ENCODE data around the gene COX4I1.
"Not testable (repeated sequence)": the region's sequence is repeated elsewhere in the genome, so short reads cannot be mapped to it uniquely, and the experiment has no call there.

Gene COX4I1

DNA sequence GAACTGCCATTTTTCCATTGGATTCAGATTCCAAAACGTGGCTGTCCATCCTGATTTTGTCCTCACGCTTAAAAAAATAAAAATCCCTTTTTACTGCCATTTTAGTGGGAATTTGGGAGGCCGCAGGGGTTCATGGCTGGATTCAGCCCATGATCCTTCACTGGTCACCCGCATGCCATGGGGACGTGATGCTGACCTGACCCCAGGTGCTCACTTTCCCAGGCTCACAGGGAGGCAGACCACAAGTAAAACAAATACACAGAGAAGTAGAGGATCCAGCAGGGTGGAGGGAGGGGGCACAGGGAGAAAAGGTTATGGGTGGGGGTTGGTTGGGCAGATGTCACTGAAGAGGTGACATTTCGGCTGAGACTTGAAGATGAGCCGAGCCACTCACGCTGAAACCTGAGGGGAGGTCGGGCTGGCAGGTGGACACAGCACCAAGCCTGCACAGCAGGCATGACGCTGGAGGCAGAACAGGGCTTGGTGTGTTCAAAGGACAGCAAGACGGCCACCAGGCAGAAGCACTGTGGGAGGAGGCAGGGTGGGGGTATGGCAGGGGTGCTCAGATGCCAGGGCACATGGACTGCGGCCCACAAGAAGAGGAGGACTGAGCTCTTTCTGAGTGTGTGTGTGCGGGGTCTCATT is 10.7 kb downstream of the COX4I1 start:
- in situ Hi-C loops (cut with HindIII; ENCODE audit: low pct_unique_long_range_greater_than_20kb, low sequenced_read_pairs), result no loop called here
- no peak for DNase-seq (ENCODE audit: low read depth in 1 of 2, low spot score in 1 of 2)
- no peak for TF ChIP-seq JUND (IDR thresholded peaks at IDR 0.05; ENCODE audit: low read depth)

DNA sequence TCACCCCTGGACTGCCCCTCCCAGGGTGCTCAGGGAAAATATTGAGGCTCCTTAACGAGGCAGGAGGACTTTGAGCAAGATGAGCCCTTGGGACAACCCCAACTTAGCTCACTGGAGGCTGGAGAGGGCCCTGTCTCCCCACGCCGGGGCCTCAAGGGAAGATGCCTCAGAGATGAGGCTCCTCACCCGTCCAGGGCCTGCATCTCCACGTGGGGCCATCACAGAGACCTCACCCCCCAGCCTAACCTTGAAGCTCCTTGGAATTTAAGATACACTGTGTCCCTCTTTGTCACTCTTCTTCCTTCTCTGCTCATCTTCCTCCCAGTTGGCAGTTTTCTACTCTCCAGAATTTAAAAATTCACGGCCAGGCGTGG is 11.2 kb downstream of the COX4I1 start:
- TF ChIP-seq JUND (IDR thresholded peaks at IDR 0.05; ENCODE audit: low read depth), result no peak
- in situ Hi-C loops (cut with HindIII; ENCODE audit: low pct_unique_long_range_greater_than_20kb, low sequenced_read_pairs), result no loop called here
- DNase-seq (ENCODE audit: low read depth in 1 of 2, low spot score in 1 of 2), result no peak

DNA sequence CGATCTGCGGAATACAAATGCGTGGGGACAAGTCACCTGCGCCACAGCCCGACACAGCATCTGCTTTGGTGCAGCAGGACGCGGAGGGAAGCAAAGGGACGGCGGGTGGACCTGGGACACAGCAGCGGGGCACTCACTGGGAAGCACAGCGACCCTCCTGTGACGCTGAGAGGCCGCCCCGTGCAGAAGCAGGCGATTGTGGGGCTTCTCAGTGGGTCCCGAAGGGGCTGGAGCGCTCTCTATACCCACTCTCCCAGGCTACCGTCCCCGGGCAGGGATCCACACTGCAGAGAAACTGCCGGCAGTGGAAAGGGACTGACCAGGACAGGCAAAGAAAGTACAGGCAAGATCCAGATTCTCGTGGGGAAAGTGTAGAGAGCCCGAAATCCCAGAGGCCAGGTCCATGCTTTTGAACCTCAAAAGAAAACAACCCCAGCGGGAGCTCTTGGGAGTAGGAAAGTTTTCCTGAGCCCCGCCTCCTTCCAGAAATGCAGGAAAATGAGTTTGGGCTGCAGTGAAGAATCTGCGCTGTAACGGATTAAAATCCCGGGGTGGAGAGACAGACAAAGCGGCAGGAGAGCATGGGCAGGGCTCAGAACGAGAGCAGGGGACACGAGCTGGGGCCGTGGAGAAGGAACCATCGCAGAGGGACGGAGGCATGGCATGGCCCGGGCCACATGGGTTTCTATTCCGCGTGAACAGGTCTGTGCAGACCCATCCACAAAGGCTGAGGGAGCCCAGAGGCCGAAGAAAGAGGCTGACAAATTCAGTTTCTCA is 12.7 kb downstream of the COX4I1 start:
- DNase-seq (ENCODE audit: low read depth in 1 of 2, low spot score in 1 of 2), result no peak
- TF ChIP-seq JUND (IDR thresholded peaks at IDR 0.05; ENCODE audit: low read depth), result no peak
- in situ Hi-C loops (cut with HindIII; ENCODE audit: low pct_unique_long_range_greater_than_20kb, low sequenced_read_pairs), result no loop called here

DNA sequence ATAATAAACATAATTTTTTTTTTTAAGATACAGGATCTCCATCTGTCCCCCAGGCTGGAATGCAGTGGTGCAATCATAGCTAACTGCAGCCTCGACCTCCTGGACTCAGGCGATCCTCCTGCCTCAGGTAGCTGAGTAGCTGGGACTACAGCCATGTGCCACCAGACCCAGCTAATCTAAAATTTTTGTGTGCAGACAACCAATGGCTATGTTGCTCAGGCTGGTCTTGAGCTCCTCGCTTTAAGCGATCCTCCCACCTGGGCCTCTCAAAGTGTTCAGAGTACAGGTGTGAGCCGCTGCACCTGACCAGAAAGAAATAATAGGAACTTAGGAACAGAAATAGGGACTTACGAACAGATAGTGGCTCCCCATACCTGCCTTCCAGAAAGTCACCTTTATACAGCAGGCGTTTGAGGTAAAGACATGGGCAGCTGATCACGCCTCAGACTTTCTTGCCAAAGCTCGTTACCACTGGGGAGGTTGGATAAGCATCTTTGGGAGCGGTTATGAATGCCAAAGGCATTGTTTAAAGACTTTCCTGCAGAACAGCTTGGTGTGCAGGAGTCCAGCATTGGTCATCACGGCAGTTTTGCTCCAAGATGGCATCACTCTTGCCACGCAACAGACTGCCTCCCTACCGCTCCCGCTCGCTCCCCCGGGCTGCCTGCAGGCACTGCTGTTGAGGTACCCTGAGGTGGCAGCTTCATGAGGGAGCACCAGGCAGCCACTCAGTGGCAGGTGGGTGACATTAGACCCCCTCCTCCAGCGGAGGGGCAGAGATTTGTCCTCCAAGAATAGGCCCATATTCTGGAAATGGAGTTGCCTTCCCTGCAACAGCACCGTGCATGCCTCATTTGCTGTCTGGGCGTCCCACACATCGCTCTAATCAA is 13.6 kb downstream of the COX4I1 start:
- TF ChIP-seq JUND (IDR thresholded peaks at IDR 0.05; ENCODE audit: low read depth), result no peak
- in situ Hi-C loops (cut with HindIII; ENCODE audit: low pct_unique_long_range_greater_than_20kb, low sequenced_read_pairs), result no loop called here
- DNase-seq (ENCODE audit: low read depth in 1 of 2, low spot score in 1 of 2), result peak in 1 of 2 experiments; percentile 82

DNA sequence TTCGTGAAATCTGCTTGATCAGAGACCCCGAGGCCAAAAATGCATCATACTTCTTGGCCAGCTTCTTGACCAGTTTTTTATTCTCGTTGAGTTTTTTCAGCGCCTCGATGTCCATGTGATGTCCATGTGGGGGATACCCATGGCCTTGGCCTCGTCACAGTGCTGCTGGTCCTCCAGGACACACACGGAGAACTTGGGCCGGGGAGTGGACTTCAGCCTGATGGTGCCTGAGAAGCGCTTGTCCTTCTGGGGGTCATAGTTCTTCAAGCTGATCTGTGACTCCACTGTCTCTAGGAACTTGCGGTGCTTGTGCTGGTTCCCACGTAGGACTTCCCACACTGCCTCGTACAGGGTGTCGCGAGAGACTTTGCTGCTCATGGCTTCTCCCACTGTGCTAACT is 16.7 kb downstream of the COX4I1 start:
- in situ Hi-C loops (cut with HindIII; ENCODE audit: low pct_unique_long_range_greater_than_20kb, low sequenced_read_pairs), result no loop called here

DNA sequence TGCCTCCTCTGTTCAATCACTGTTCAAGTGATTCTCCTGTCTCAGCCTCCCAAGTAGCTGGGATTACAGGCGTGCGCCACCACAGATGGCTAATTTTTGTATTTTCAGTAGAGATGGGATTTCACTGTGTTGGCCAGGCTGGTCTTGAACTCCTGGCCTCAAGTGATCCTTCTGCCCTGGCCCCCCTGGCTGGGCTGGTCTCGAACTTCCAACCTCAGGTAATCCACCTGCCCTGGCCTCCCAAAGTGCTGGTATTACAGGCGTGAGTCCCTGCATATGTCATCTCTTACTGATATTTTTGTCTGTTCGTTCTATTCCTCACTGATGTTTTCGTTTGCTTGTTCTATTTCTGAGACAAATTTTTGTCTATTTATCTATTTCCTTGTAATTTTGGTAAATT is 17.7 kb downstream of the COX4I1 start:
- DNase-seq (ENCODE audit: low read depth in 1 of 2, low spot score in 1 of 2); in situ Hi-C loops (cut with HindIII; ENCODE audit: low pct_unique_long_range_greater_than_20kb, low sequenced_read_pairs): not testable (repeated sequence)

More for the DNA sequence above, 16.7 kb downstream of the COX4I1 start:
- DNase-seq (ENCODE audit: low read depth in 1 of 2, low spot score in 1 of 2), result no peak
- TF ChIP-seq JUND (IDR thresholded peaks at IDR 0.05; ENCODE audit: low read depth), result no peak

DNA sequence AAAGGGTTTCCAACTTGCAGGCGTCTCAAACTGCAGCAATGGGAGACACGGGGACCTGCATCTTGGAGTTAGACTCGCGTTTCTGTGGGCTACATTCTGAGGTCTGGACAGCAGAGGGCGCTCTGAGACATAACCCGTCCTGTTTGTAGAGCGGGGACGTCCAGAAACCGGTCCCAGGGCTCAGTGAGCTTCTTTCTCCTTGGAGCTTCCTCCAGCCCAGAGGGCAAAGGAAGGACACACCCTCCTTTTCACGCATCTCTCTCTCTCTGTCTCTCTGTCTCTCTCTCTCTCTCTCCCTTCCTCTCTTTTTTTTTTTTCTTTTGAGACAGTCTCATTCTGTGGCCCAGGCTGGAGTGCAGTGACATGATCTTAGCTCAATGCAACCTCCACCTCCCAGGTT is 19.8 kb downstream of the COX4I1 start:
- in situ Hi-C loops (cut with HindIII; ENCODE audit: low pct_unique_long_range_greater_than_20kb, low sequenced_read_pairs), result no loop called here
- no peak for TF ChIP-seq JUND (IDR thresholded peaks at IDR 0.05; ENCODE audit: low read depth)
- DNase-seq (ENCODE audit: low read depth in 1 of 2, low spot score in 1 of 2), result peak; percentile 91 to 95

DNA sequence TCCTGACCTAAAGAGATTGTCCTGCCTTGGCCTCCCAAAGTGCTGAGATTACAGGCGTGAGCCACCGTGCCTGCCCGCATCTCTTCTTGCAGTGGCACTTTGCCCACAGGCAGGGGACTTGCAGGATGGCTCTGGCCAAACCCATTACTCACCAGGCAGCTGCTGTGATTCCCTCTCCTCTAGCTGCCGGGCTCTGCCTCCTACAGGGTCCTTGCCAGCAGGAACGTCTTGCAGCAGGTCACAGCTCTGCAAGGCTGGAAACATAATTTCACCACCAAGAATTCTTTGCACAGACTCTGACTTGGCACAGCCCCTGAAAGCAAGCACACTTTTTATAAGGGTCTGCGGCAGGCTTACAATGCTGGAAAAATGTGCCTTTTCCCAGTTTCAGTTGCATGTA is 20.3 kb downstream of the COX4I1 start:
- TF ChIP-seq JUND (IDR thresholded peaks at IDR 0.05; ENCODE audit: low read depth), result no peak
- in situ Hi-C loops (cut with HindIII; ENCODE audit: low pct_unique_long_range_greater_than_20kb, low sequenced_read_pairs), result no loop called here
- DNase-seq (ENCODE audit: low read depth in 1 of 2, low spot score in 1 of 2), result no peak

DNA sequence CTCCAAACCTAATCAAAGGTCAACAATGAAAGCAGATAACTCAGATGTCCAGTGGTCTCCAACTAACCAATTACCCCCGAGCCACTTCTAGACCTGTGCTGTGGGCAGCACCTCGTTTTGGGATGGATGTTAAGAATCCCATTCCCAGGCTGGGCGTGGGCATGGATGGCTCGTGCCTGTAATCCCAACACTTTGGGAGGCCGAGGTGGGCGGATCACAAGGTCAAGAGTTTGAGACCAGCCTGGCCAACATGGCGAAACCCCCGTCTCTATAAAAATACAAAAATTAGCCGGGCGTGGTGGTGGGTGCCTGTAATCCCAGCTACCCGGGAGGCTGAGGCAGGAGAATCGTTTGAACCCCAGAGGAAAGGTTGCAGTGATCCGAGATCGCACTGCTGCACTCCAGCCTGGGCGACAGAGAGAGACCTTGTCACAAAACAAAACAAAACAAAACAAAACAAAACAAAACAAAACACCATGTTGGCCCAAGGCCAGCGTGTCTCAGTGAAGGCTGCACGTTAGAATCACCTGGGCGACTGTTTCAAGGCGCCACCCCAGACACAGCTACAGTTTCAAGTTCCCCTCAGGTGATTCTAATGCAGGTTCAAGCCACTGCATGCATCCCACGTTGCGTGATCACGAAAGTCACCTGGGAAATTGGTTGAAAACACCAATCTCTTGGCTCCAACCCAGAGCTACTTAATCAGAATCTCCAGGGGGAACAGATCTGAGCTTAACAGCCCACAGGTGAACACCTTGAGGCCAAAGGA is 21.3 kb downstream of the COX4I1 start:
- TF ChIP-seq JUND (IDR thresholded peaks at IDR 0.05; ENCODE audit: low read depth), result no peak
- peak in 1 of 2 experiments; percentile 50 for DNase-seq (ENCODE audit: low read depth in 1 of 2, low spot score in 1 of 2)
- in situ Hi-C loops (cut with HindIII; ENCODE audit: low pct_unique_long_range_greater_than_20kb, low sequenced_read_pairs), result no loop called here

DNA sequence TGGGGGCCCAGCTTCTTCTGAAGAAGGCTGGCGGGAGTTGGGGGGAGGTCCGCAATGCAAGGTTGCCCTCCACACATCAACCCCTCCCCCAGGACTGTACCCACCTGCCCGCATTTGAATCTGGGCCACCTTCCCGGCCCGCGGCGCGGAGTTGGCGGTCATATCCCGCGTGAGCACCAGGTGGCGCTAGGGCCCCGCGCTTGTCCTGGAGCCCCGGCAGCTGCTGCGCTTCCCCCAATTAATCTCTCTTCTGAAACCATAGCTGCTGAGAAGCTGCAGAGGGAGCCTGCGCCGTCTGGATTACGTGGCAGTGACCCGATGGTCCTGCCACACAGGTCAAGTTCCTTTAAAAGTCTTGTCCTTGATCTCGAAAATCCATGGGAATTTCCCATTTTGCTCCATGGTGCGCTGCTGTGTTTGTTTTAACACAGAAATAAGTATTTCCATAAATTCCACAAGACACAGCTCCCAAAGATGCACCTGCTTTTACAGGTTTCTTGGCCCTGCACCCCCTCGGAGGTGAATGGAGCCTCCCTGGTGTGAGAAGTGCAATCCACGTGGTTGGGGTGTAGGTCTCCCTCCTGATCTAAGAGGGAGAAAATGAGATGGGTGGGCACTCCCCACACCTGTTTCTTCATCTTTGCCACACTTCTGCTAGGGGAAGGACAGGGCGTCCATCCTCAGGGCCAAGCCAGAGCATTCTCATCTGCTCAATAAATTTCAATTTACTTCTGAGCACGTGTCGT is 22.1 kb downstream of the COX4I1 start:
- peak; percentile 85 to 94 for DNase-seq (ENCODE audit: low read depth in 1 of 2, low spot score in 1 of 2)
- in situ Hi-C loops (cut with HindIII; ENCODE audit: low pct_unique_long_range_greater_than_20kb, low sequenced_read_pairs), result no loop called here
- no peak for TF ChIP-seq JUND (IDR thresholded peaks at IDR 0.05; ENCODE audit: low read depth)

DNA sequence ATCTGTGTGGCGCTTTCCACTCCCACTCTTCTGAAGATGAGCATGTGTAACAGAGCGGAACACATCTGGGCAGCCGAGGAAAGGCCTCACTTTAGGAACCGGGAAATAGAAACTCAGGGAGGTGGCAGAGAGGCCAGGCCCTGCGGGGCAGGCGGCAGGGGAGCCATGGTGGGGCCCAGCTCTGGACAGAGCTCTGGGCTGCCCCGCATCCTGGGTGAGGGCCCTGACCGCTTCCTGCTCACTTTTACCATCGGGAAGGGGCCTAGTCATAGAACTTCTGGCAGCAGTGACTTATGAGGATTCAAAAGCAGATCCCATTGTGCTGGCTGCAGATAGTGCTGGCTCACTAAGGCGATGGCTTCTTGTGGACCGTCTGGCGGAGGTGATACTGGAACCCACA is 22.6 kb downstream of the COX4I1 start:
- no peak for TF ChIP-seq JUND (IDR thresholded peaks at IDR 0.05; ENCODE audit: low read depth)
- in situ Hi-C loops (cut with HindIII; ENCODE audit: low pct_unique_long_range_greater_than_20kb, low sequenced_read_pairs), result no loop called here
- DNase-seq (ENCODE audit: low read depth in 1 of 2, low spot score in 1 of 2), result no peak

Measured in T47D (cell line).